Bronchial smooth muscle cell (primary cell): ENCODE results near the gene NAA50. TPM values are rescaled to one million over a fixed set of nuclear protein-coding genes. Genes with fewer than 3 reads are reported as not detected.

Experiments
- total RNA-seq: library from RNA; depleted of rRNA; stranded (reverse); fragments of >200 nt; gene quantifications from 2 replicates; pipeline ENCODE4 v1.2.1, GENCODE V29; 2014

NAA50 gene
- 129 and 149 TPM in 2 replicates for total RNA-seq

DNA sequence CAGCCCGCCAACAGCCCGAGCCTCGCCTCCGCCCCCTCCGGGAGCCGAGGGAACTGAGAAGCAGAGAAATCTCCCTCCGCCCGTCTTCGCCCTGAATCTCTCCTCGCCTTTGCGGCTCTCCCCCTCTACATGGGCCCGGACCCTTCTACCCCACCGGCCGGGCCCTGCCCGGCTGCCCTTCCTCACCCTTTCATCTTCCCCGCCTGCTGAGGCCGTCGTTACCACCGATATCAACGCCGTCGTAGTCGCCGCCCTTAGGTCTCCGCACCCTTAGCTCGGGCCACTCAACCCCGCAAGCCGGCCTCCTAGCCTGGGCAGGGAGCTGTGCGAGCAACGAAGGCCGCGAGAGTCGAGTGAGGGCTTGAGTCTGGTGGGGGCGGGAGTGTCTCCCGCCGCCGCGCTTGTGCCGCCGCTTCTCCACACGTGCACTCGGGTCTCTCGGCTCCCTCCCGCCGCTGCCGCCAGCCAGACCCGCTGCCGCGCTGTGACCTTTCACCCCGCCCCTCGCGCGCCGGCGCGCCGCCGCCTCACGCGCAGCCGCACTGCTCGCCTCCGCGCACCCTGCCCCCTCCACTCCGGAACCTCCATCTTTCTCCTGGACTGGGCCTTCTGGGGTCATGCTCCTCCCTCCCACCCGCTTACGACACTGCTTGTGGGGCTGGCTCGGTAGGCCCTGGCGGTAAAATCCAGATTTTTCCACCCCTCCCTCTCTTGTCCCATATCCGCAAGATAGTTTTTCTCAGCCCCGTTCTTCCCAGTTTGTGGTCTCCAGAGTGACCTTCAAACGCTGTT lies at the start of gene NAA50:
NAA50 (minus strand) TSS at position 494 of the 792 bp plus-strand sequence; CDS start at position 194, 300 bp downstream.

GRCh38 chr3:113746548-113747282 lies 666 bp upstream of the NAA50 start, which contains the start of gene ATP6V1A:
TSS of gene ATP6V1A (plus strand) at chr3:113747035. CDS start at chr3:113778754, 31,719 bp downstream.

GRCh38 chr3:113695786-113696645 lies 50.0 kb downstream of the NAA50 start, which contains the start of gene USF3:
TSS of gene USF3 (minus strand) at chr3:113696642. CDS start at chr3:113674878, 21,764 bp downstream.

Other genes with a start within 250 kb of the NAA50 start
- 8.2 and 8.8 TPM in 2 replicates for gene SPICE1, start 231.1 kb downstream of the NAA50 start, total RNA-seq
- not detected in 2 replicates for gene SIDT1, start 213.7 kb downstream of the NAA50 start, total RNA-seq
- 4.1 and 4.4 TPM in 2 replicates for gene USF3, start 49.6 kb downstream of the NAA50 start, total RNA-seq
- gene ATP6V1A, start 786 bp upstream of the NAA50 start, total RNA-seq, result 61.8 and 79.1 TPM in 2 replicates
- 4.9 and 6.8 TPM in 2 replicates for gene GRAMD1C, start 92.5 kb upstream of the NAA50 start, total RNA-seq
- 0.43 and 1.1 TPM in 2 replicates for gene ZDHHC23, start 201.8 kb upstream of the NAA50 start, total RNA-seq